ENCODE data around the gene PTPN3.
A peak's percentile ranks its signal among the peaks of the same experiment; 100 is the strongest.

Gene PTPN3

DNA sequence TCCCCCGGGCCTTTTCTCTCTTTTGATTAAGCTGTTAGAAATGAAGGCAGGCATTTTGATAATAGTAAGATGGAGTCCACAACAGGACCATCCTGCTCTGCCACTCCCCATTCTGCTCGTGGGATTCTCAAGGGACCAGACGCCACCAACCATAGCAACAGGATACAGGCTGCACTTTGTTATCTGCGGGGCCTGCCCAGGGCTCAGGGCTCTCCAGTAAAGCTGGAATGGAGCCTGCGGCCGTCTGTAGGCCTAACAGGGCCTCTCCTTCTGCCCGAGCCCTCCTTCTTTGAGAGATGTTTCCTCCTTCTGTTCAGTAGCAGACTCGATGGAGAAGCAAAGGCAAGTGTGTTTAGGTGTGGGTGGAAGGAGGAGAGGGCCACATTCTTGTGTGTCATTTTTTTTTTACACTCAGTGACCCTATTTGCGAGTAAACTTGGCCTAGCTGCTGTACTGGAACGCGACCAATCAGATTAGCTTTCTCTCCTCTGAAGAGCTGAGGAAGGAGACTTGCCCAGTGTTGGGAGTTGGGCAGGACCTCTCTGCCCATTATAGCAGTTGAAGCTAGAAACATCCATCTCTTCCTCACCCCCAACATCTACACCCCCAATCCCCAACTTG, 168.4 kb downstream of the PTPN3 start:
- TF ChIP-seq, protein P1, sequence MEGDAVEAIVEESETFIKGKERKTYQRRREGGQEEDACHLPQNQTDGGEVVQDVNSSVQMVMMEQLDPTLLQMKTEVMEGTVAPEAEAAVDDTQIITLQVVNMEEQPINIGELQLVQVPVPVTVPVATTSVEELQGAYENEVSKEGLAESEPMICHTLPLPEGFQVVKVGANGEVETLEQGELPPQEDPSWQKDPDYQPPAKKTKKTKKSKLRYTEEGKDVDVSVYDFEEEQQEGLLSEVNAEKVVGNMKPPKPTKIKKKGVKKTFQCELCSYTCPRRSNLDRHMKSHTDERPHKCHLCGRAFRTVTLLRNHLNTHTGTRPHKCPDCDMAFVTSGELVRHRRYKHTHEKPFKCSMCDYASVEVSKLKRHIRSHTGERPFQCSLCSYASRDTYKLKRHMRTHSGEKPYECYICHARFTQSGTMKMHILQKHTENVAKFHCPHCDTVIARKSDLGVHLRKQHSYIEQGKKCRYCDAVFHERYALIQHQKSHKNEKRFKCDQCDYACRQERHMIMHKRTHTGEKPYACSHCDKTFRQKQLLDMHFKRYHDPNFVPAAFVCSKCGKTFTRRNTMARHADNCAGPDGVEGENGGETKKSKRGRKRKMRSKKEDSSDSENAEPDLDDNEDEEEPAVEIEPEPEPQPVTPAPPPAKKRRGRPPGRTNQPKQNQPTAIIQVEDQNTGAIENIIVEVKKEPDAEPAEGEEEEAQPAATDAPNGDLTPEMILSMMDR (conservative IDR thresholded peaks at IDR 0.05; ENCODE audit: low read depth): no peak
- H3K27ac ChIP-seq: peak overlapping the region; percentile 87
- CTCF ChIA-PET: interaction anchor here (1.0 to 2.1 kb wide), 2 partner anchors 16 to 248 kb away, joined by 3 to 9 read pairs; no protein-coding TSS in a partner anchor
- POLR2A ChIA-PET (ENCODE audit: low non-redundant PET): no interaction called here
- DNase-seq (ENCODE audit: low spot score): no peak

DNA sequence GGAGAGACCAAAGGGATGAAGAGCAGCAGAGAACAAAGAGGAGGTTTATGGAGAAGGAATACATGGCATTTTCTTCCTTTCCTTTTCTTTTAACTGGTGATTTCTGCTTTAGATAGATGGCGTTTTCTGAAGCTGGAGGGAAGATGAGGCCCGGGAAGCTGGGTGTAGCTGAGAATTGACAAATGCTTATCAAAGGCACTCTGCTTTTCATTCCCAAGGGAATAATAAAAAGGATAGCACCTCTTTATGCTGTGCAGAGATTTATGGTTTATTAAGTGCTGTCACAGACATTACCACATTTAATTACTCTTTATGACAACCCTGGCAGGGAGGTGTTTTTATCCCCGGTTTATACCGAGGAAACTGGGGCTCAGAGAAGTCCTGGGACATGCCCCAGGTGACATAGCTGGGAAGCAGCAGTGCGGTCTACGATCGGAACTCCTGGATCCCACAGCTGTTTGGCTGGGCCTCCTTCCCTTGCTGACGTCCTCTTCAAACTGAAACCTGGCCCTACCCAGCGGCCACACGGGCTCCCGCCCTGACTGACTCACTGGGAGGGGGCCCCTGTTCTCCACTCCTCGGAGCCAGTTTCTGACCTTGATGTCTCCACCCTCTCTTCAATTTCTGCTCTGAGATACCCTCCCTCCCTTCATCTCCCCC, 169.0 kb downstream of the PTPN3 start:
- TF ChIP-seq, protein P1 (conservative IDR thresholded peaks at IDR 0.05; ENCODE audit: low read depth): no peak
- ChIA-PET CTCF (interaction anchor here (0.6 to 2.1 kb wide), 4 partner anchors 10 to 248 kb away, joined by 3 to 9 read pairs (median 3); no protein-coding TSS in a partner anchor), POLR2A (ENCODE audit: low non-redundant PET) (no interaction called here)

More for the DNA sequence above, 169.0 kb downstream of the PTPN3 start:
- peak overlapping the region; percentile 87 for H3K27ac ChIP-seq
- DNase-seq (ENCODE audit: low spot score): peak; percentile 97

All from RWPE1 (cell line).